KMS-11 (cell line): ENCODE data around the gene SH3BP4.

Experiments
- H2AFZ ChIP-seq: fragments of 200-600 bp; sonication (generic); 2 replicates; pipeline ENCODE4 v1.6.1; 2016; ENCODE audit warnings: antibody characterized with exemption, mixed run types, low read depth
- H3K27ac ChIP-seq: fragments of 200-600 bp; sonication (generic); 2 replicates; pipeline ENCODE4 v1.6.1; 2016; ENCODE audit warnings: mild to moderate bottlenecking, mixed run types
- H3K27me3 ChIP-seq: fragments of 200-600 bp; sonication (generic); 2 replicates; pipeline ENCODE4 v1.6.1; 2017; ENCODE audit warnings: mild to moderate bottlenecking, low read depth, mixed run types, moderate library complexity; ENCODE audit not compliant: insufficient read depth
- H3K36me3 ChIP-seq: fragments of 200-600 bp; sonication (generic); 2 replicates; pipeline ENCODE4 v1.6.1; 2017; ENCODE audit warnings: mild to moderate bottlenecking, mixed run types; ENCODE audit not compliant: insufficient read depth
- H3K4me1 ChIP-seq: fragments of 200-600 bp; sonication (generic); 2 replicates; pipeline ENCODE4 v1.6.1; 2016; ENCODE audit warnings: mild to moderate bottlenecking, low read depth, mixed run types; ENCODE audit not compliant: poor library complexity, severe bottlenecking
- H3K4me2 ChIP-seq: fragments of 200-600 bp; sonication (generic); 2 replicates; pipeline ENCODE4 v1.7.0; 2016; ENCODE audit warnings: mild to moderate bottlenecking, mixed run types
- H3K4me3 ChIP-seq: fragments of 200-600 bp; sonication (generic); IDR thresholded peaks from 2 replicates; pipeline ENCODE4 v1.6.1; 2017; ENCODE audit warnings: low read depth, low read length, mixed read lengths; ENCODE audit not compliant: insufficient read depth
- H3K79me2 ChIP-seq: fragments of 200-600 bp; sonication (generic); 2 replicates; pipeline ENCODE4 v1.6.1; 2016; ENCODE audit warnings: low read depth, mixed run types; ENCODE audit not compliant: insufficient read depth
- H3K9ac ChIP-seq: fragments of 200-600 bp; sonication (generic); 2 replicates; pipeline ENCODE4 v1.6.1; 2016; ENCODE audit warnings: mild to moderate bottlenecking, mixed run types
- H4K20me1 ChIP-seq: fragments of 200-600 bp; sonication (generic); 2 replicates; pipeline ENCODE4 v1.6.1; 2016; ENCODE audit warnings: mild to moderate bottlenecking, mixed run types; ENCODE audit not compliant: insufficient read depth
- CTCF ChIP-seq: fragments of 200-600 bp; sonication (generic); conservative IDR thresholded peaks from 2 replicates; pipeline ENCODE4 v1.6.1; 2017; ENCODE audit warnings: low read depth, mild to moderate bottlenecking, antibody characterized with exemption, low read length, moderate library complexity, mixed read lengths

The SH3BP4 gene

DNA sequence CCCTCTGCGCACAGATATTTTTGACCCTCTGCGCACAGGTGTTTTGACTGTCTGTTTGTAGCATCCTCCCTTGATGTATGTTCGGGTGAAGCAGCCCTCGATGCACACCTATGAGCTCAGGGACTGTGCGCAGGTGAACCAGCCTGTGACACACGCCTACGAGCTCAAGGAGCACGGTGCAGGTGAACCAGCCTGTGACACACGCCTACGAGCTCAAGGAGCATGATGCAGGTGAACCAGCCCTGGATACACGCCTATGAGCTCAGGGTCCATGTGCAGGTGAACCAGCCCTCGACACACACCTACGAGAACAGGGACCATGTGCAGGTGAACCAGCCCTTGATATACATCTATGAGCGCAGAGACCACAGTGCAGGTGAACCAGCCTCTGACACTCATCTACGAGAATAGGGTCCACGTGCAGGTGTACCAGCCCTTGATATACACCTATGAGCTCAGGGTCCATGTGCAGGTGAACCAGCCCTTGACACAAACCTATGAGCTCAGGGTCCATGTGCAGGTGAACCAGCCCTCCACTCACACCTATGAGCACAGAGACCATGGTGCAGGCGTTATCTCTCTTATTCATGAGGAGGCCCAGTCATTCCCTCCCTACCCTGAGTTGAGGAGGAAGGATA lies 33.9 kb downstream of the SH3BP4 start:
- no peaks in the 10 kb centered on the region for H3K79me2 ChIP-seq

DNA sequence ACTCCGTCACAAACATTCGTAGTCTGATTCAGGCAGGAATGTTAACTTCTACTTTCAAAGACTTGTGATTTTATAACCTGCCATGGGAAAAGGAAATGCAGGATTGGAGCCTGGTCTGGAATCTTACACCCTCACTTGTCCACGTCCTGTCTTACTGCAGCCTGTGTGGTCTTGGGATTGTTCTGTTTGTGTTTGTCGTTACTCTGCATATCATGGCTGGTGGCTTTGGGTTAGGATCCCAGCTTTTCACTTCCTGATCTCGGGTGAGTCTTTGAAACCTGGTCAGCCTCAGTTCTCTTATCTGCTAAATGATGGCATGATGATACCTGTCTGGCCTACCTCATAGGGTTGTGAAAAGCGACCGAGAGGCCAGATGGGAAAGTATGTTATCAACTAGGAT lies 34.6 kb downstream of the SH3BP4 start:
- Histone ChIP-seq H3K36me3 (no peaks in the 10 kb centered on the region), H2AFZ (no peak overlapping the region), H3K4me3 (no peak overlapping the region), H3K9ac (no peak overlapping the region), H3K79me2 (no peaks in the 10 kb centered on the region), H3K27ac (no peak overlapping the region), H3K27me3 (no peaks in the 10 kb centered on the region), H3K4me1 (no peaks in the 10 kb centered on the region), H4K20me1 (no peaks in the 10 kb centered on the region), H3K4me2 (no peak overlapping the region)
- no peak for TF ChIP-seq CTCF

More for the DNA sequence above, 33.9 kb downstream of the SH3BP4 start:
- H3K4me2 ChIP-seq = no peak overlapping the region
- no peak overlapping the region for H3K4me3 ChIP-seq
- H3K27me3 ChIP-seq = no peaks in the 10 kb centered on the region
- no peaks in the 10 kb centered on the region for H4K20me1 ChIP-seq
- H3K27ac ChIP-seq = no peak overlapping the region
- no peaks in the 10 kb centered on the region for H3K36me3 ChIP-seq
- no peak overlapping the region for H2AFZ ChIP-seq
- no peak overlapping the region for H3K9ac ChIP-seq
- no peak for TF ChIP-seq CTCF
- no peaks in the 10 kb centered on the region for H3K4me1 ChIP-seq

DNA sequence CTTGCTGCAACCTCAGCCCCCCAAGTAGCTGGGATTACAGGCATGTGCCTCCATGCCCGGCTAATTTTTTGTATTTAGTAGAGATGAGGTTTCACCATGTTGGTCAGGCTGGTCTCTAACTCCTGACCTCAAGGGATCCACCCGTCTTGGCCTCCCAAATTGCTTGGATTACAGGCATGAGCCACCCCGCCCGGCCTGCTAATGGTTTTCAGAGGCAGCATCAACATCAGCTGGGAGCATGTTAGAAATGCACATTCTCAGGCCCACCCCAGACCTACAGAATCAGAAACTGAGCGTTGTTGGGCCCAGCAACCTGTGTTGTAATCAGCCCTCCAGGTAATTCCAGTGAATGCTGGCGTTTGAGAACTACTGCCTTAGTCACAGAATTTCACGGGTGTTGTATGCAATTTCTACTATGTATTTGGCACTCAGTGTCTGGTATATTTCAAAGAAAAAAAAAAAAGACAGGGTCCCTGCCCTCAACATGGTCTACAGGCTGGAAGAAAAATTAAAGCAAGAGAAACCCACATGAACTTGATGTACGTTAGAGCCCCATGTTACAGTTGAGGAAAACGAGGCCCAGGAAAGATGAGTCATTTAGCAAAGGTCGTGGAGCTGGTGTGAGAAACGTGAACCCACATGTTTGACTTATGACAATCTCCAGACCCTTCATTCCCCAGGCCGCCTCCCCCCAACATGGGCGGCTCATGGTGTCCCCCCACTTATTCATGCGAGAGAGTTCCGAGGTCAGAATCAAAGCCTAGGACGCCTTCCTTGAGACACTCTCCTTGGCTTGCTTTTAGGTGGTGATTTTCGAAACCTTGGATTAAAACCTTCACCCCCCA lies 35.3 kb downstream of the SH3BP4 start:
- no peak for TF ChIP-seq CTCF
- H3K4me3 ChIP-seq = no peak overlapping the region
- no peaks in the 10 kb centered on the region for H3K27me3 ChIP-seq
- H2AFZ ChIP-seq = no peak overlapping the region
- H4K20me1 ChIP-seq = no peaks in the 10 kb centered on the region
- no peaks in the 10 kb centered on the region for H3K79me2 ChIP-seq
- no peak overlapping the region for H3K9ac ChIP-seq
- H3K4me1 ChIP-seq = no peaks in the 10 kb centered on the region
- no peak overlapping the region for H3K27ac ChIP-seq
- no peaks in the 10 kb centered on the region for H3K36me3 ChIP-seq
- no peak overlapping the region for H3K4me2 ChIP-seq

DNA sequence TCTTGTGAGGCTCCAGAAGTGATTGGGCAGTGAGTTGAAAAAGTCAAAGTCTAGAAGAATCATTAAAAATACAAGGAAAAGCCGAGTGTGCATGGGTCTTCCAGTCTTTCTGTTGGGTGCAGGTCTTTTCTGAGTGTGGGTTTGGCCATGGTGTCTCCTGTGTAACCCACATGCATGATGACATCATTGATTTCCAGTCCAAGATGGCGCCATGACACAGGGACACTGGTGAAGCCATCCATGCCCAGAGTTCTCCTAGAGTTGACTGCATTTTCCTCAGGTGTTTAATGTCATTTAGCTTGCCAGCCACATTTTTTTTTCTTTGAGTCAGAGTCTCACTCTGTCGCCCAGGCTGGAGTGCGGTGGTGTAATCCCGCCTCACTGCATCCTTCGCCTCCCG lies 35.9 kb downstream of the SH3BP4 start:
- TF ChIP-seq CTCF = no peak
- H3K4me1 ChIP-seq = peaks cover 4% of the 10 kb centered on the region
- no peak overlapping the region for H2AFZ ChIP-seq
- no peak overlapping the region for H3K27ac ChIP-seq
- no peaks in the 10 kb centered on the region for H3K79me2 ChIP-seq
- no peak overlapping the region for H3K4me3 ChIP-seq
- no peak overlapping the region for H3K4me2 ChIP-seq
- no peaks in the 10 kb centered on the region for H3K27me3 ChIP-seq
- H3K9ac ChIP-seq = no peak overlapping the region
- no peaks in the 10 kb centered on the region for H3K36me3 ChIP-seq
- no peaks in the 10 kb centered on the region for H4K20me1 ChIP-seq
